Activated T-helper 1 cell treated with anti-CD3 and anti-CD28 coated beads, Interleukin-2, amount 50 U/mL, for 16 hours (primary cell): ENCODE measurements around the gene UBE2G2.

Source experiments
- DNase-seq, 2 donors: peaks; one replicate each; pipeline ENCODE4 v3.0.0-alpha.2; 2020; ENCODE audit warnings: low read depth in 1 of 2, low spot score in 1 of 2

The UBE2G2 gene

DNA sequence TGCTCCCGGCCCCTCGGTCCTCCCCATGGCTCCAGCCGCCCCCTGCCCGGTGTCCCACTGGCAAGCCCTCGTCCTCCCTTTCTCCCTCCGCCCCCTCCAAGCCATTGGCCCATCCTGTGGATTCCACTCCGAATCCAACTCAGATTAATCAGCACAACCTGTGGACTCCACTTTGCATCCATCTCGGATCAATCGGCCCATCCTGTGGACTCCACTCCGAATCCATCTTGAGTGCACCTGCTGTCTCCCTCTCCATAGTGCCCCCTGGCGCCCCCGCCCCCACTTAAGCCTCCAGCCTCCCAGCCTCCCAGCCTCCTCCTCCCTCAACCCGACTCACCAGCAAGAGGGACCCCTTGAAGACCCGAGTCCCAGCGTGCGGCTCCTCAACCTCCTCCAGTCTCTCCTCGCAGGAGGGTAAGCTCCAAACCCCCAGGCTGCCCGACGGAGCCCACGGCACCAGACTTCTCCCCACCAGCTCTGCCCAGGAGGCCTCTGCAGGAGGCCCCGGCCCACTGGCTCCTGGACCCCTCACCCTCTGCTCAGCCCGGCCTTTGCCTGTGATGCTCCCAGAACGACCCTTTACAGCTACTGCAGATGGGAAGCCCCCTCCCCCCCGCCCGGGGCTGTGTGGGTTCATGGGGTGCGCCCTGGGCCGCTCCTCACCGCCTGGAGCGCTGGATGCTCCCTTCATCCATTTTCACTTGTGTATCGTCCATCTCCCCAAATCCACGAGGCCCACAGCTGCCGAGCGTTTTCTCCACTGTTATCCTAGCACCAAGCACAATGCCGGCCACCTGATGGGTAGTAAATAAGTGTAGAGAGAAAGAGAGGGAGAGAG lies 49.6 kb downstream of the UBE2G2 start:
- DNase-seq, result no peak

DNA sequence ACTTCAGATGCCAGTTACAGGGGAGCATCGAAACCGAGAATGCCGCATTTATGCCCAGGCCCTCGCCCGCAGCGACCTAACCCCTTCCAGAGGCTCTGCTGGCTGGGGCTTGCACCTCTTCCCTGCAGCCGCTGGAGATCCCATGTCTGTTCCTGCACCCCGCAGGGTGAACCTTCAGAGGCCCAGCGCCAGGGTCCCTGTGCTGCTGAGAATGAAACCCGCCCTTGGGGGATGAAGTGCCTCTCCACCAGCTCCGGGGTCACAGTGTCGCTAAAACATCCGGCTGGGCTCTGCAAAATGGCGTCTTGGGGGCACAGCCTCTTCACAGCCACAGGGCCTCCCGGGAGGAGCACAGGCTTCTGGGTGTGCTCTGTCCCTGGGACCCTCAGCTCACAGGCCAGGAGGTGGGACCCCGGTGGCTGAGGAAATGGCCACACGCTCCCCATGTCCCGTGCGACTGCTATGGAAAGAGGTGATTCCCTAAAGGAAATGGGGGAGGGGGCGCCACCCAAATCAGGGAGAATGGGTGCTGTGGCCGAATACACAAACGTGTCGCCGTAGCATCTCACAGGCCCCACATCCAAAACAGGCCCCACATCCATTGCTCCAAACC lies 50.3 kb downstream of the UBE2G2 start:
- DNase-seq, result no peak

DNA sequence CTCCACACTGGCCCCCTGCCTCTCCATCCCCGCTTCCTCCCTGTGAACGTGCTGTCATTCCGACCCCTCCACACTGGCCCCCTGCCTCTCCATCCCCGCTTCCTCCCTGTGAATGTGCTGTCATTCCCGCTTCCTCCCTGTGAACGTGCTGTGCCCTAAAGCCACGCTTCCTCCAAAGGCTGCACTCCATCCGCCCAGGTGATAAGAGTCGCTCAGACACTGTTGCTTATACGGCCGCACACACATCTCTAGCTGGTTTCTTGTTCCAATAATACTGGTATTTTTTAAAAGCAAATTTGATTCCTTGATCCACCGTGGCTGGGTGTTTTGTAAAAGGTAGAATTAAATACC lies 51.0 kb downstream of the UBE2G2 start:
- DNase-seq, result no peak

- no peak for DNase-seq
Measured at GRCh38 chr21:44749759-44750674, 51.6 kb downstream of the UBE2G2 start.

- DNase-seq, result no peak
Measured at GRCh38 chr21:44749116-44749758, 52.4 kb downstream of the UBE2G2 start.

DNA sequence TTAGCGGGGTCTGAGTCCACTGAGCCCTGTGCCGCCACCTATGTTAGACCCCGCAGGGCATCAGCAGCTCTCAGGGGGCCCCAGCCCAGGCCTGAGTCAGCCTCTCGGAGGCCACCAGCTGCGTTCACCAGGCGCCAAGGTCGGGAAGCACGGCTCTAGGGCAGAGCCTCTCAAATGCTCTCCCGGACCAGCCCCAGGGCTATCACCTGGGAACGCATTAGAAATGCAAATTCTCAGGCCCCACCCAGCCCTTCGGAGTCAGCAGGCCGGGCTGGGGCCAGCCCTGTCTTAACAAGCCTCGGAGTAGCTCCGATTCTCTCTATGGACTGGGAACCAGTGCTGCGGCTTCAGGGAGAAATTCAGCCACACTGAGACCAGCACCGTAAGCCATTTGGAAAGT lies 53.0 kb downstream of the UBE2G2 start:
- no peak for DNase-seq

DNA sequence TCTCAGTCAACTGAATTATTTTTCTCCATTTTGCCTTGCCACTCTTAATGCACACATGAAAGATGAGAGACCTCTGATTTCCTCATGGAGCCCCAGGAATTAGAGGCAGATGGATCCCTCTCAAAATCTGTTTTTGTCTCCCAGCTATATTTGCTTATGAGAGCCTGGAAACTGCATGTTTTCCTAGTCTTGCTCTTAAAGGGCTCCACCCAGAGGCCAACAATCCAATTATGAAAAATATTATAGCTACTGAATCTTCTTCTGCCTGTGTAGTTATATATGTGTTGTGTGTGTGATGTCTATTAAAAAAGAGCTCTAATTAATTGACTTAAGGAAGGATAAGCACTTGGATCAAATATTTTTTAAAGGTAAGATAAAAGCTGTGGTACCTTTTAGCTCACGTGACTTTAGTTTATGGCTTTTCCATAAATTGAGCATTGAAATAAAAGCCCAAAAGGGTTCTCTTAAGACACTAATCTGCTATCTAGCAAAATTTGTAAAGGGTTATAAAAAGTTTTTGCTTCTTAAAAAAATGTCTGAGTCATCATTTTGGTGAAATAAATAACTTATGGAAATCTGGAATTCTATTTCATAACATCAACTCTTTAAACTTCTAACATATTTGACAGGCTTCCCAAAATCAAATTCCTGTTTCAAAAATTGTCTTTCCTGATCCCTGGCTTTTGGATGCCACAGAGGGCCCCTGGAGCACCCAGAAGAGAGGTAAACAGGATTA lies 59.0 kb downstream of the UBE2G2 start:
- DNase-seq, result no peak

DNA sequence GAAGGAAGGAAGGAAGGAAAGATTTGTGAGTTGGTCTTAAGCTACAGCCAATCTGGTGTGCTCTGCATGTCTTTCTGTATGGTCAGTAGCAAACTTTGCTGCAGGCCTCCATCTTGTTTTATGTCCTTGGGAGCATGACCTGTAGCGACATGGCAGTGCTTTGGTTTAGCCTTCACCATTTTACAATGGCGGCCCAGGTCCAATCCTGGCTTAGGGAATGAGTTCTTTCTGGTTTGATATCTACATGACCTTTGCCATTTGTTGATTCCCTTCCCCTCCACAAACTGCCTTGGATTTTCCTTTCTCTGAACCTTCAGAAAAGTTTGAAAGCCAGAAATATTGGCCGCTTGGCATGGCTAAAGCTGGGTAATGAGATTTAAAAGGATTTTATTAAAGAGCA lies 59.7 kb downstream of the UBE2G2 start:
- no peak for DNase-seq

- DNase-seq, result no peak
Measured at GRCh38 chr21:44740742-44741141, 60.9 kb downstream of the UBE2G2 start.

DNA sequence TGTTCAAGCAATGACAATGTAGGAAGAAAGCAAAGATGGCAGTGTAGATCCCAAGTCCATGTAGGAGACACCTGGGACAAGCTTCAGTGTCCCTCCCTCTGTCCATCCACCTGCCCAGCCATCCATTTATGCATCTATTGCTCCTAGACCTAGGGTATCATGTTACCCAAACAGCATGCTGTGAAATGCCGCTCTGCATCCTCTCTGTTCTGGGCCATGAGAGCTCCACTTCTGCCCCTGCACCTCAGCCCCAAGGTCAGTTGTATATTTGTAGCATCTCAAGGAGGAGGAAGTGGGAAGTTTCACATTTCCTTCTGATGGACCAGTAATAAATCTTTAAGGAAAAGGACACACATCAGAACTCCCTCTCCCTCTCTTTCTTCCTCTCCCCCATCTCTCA lies 62.3 kb downstream of the UBE2G2 start:
- DNase-seq, result no peak

DNA sequence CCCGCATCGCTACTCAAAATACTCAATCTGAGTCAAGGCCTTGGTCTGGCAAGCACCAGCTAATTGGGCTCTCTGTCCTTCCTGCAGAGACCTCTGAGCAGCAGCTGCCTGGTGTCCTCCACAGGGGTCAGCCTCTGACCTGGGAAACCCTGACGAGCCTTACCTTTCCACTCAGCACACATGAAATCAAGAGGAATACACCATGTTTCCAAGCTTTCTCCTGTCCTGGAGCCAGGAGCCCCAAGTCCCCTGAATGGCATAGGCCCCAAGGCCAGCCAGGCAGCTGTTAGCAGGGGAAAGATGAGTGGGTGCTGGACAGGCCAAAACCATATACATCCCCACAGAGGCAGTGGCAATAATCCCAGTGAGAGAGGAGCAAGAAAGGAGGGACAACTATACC lies 63.0 kb downstream of the UBE2G2 start:
- DNase-seq, result no peak

- DNase-seq, result no peak
Measured at GRCh38 chr21:44737706-44738354, 63.8 kb downstream of the UBE2G2 start.

DNA sequence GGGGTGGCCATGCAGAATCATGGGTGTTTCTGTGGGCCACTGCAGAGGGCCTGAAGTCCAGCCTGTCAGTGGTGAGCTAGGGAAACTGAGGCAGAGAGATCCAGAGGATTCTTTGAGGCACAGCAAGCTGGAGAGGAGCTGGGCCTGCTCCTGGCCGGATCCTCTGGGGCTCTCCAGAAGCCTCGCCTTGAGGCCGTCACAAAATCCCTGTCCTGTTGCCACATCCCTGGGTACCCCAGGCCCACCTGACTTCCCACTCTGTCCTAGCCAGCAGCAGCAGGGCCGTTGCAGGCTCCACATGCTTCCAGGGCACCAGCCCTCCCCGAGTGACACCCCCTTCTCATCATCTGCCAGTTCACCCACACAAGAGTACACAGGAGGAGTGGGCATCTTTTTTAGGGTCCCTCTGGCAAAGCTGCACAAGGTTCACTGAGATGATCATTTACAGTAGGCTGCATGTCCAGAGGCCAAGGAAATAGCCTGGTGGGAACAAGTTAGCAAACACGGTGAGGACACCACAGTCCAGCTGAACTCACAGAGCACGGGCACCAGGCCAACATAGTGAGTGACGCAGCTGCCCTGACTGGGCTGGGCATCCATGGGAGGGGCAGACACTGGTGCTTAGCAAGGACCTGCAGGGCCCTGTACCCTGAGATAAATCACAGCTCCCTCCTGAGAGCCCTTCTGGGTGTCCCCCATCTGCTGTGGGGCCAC lies 65.2 kb downstream of the UBE2G2 start:
- DNase-seq, result no peak

GRCh38 chr21:44735821-44736220 lies 65.8 kb downstream of the UBE2G2 start:
- no peak for DNase-seq

DNA sequence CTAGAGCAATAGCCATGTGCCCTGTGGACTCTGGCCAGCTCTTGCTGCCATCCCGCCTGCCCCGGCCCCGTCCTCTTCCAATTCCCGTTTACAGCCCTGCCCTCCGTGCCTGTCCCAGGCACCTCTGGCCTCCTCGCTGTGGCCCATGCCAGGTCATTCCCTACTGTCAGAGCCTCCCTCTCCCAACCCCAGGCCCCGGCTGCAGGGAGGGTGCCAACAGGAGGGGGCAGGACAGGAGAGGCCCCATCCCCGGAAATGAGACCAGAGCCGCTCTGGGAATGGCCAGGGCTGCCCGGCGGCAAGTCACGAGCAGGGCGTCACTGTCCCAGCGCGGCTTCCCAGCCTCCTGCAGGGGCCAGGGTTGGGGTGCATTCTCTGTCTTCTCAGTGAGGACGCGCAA lies 66.8 kb downstream of the UBE2G2 start:
- DNase-seq, result no peak

DNA sequence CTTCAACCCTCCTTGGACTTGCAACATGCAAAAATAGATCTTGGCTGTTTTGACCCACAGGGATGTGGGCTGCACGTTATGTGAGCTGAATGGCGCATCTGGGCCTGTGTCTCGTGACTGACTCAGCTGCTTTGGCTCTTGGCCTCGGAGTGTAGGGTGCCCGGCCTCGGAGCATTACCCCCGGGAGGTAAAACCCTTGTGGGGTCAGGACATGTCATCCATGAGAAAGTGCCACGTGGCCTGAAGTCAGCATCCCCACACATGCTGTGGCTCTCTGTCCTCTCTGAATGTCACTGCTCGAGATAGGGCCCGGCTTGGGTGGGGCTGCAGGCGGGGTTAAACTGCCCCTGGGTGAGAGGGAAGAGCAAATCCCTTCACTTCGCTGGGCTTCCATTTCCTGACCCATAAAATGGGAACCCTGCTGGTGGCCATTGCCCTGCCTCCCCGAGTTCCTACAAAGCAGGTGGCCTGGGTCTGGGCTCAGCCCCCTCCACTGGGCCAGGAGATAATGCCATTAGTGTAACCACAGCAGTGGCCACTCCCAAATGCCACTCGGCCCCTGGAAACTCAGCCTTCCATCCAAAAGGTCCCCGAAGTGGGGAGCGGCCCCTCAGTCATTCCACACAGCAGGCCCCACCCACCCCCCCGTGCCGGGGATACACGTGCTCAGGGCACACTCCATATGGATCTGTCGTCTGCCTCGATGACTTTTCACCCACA lies 67.4 kb downstream of the UBE2G2 start:
- DNase-seq, result no peak

- DNase-seq, result no peak
Measured at GRCh38 chr21:44732956-44733355, 68.7 kb downstream of the UBE2G2 start.

GRCh38 chr21:44732263-44732662 lies 69.4 kb downstream of the UBE2G2 start:
- no peak for DNase-seq
